ENCODE measurements around the gene EPSTI1.
"Not testable (repeated sequence)": the region's sequence is repeated elsewhere in the genome, so short reads cannot be mapped to it uniquely, and the experiment has no call there.

Gene EPSTI1

GRCh38 chr13:43005460-43006236, 13.6 kb upstream of the EPSTI1 start:
- DNase-seq (ENCODE audit: low spot score) = no peak

GRCh38 chr13:43003729-43004128, 11.7 kb upstream of the EPSTI1 start:
- no peak for DNase-seq (ENCODE audit: low spot score)

GRCh38 chr13:43003010-43003409, 11.0 kb upstream of the EPSTI1 start:
- DNase-seq (ENCODE audit: low spot score) = no peak

GRCh38 chr13:43002021-43002420, 10.0 kb upstream of the EPSTI1 start:
- DNase-seq (ENCODE audit: low spot score) = no peak

GRCh38 chr13:43000676-43001075, 8.6 kb upstream of the EPSTI1 start:
- DNase-seq (ENCODE audit: low spot score) = no peak

GRCh38 chr13:42999491-42999890, 7.5 kb upstream of the EPSTI1 start:
- DNase-seq (ENCODE audit: low spot score) = no peak

- no peak for DNase-seq (ENCODE audit: low spot score)
These were observed 5.3 kb upstream of the EPSTI1 start for GRCh38 chr13:42997381-42997780.

GRCh38 chr13:42996584-42996983, 4.5 kb upstream of the EPSTI1 start:
- DNase-seq (ENCODE audit: low spot score) = no peak

- DNase-seq (ENCODE audit: low spot score) = no peak
These were observed 2.8 kb upstream of the EPSTI1 start for GRCh38 chr13:42994878-42995277.

- no peak for DNase-seq (ENCODE audit: low spot score)
These were observed 702 bp upstream of the EPSTI1 start for GRCh38 chr13:42992764-42993122.

- not testable (repeated sequence) for DNase-seq (ENCODE audit: low spot score)
These were observed 676 bp downstream of the EPSTI1 start for GRCh38 chr13:42991233-42991897.

- no peak for DNase-seq (ENCODE audit: low spot score)
These were observed 1.5 kb downstream of the EPSTI1 start for GRCh38 chr13:42990291-42991232.

- DNase-seq (ENCODE audit: low spot score) = no peak
These were observed 5.9 kb downstream of the EPSTI1 start for GRCh38 chr13:42986176-42986574.

- DNase-seq (ENCODE audit: low spot score) = no peak
These were observed 6.5 kb downstream of the EPSTI1 start for GRCh38 chr13:42985312-42986175.

GRCh38 chr13:42984691-42985090, 7.3 kb downstream of the EPSTI1 start:
- DNase-seq (ENCODE audit: low spot score) = no peak

GRCh38 chr13:42984026-42984425, 8.0 kb downstream of the EPSTI1 start:
- DNase-seq (ENCODE audit: low spot score) = no peak

GRCh38 chr13:42981853-42982252, 10.2 kb downstream of the EPSTI1 start:
- no peak for DNase-seq (ENCODE audit: low spot score)

- no peak for DNase-seq (ENCODE audit: low spot score)
These were observed 10.7 kb downstream of the EPSTI1 start for GRCh38 chr13:42981317-42981716.

- no peak for DNase-seq (ENCODE audit: low spot score)
These were observed 14.8 kb downstream of the EPSTI1 start for GRCh38 chr13:42977219-42977659.

GRCh38 chr13:42976066-42976465, 16.0 kb downstream of the EPSTI1 start:
- DNase-seq (ENCODE audit: low spot score) = no peak

GRCh38 chr13:42973581-42973980, 18.5 kb downstream of the EPSTI1 start:
- no peak for DNase-seq (ENCODE audit: low spot score)

Measured in Ammon's horn (tissue), 1 donor.